Iris pigment epithelial cell (primary cell): ENCODE results near the gene SDK1.

Experiments
- DNase-seq: peaks from one replicate; pipeline ENCODE4 v3.0.0-alpha.2; 2011; ENCODE audit warnings: low read depth

SDK1 gene, protein sequence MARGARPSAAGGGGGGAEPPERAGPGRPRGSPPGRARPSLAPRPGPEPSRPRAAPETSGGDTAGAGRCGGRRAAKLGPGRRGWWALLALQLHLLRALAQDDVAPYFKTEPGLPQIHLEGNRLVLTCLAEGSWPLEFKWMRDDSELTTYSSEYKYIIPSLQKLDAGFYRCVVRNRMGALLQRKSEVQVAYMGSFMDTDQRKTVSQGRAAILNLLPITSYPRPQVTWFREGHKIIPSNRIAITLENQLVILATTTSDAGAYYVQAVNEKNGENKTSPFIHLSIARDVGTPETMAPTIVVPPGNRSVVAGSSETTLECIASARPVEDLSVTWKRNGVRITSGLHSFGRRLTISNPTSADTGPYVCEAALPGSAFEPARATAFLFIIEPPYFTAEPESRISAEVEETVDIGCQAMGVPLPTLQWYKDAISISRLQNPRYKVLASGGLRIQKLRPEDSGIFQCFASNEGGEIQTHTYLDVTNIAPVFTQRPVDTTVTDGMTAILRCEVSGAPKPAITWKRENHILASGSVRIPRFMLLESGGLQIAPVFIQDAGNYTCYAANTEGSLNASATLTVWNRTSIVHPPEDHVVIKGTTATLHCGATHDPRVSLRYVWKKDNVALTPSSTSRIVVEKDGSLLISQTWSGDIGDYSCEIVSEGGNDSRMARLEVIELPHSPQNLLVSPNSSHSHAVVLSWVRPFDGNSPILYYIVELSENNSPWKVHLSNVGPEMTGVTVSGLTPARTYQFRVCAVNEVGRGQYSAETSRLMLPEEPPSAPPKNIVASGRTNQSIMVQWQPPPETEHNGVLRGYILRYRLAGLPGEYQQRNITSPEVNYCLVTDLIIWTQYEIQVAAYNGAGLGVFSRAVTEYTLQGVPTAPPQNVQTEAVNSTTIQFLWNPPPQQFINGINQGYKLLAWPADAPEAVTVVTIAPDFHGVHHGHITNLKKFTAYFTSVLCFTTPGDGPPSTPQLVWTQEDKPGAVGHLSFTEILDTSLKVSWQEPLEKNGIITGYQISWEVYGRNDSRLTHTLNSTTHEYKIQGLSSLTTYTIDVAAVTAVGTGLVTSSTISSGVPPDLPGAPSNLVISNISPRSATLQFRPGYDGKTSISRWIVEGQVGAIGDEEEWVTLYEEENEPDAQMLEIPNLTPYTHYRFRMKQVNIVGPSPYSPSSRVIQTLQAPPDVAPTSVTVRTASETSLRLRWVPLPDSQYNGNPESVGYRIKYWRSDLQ (N-terminal part only)

DNA sequence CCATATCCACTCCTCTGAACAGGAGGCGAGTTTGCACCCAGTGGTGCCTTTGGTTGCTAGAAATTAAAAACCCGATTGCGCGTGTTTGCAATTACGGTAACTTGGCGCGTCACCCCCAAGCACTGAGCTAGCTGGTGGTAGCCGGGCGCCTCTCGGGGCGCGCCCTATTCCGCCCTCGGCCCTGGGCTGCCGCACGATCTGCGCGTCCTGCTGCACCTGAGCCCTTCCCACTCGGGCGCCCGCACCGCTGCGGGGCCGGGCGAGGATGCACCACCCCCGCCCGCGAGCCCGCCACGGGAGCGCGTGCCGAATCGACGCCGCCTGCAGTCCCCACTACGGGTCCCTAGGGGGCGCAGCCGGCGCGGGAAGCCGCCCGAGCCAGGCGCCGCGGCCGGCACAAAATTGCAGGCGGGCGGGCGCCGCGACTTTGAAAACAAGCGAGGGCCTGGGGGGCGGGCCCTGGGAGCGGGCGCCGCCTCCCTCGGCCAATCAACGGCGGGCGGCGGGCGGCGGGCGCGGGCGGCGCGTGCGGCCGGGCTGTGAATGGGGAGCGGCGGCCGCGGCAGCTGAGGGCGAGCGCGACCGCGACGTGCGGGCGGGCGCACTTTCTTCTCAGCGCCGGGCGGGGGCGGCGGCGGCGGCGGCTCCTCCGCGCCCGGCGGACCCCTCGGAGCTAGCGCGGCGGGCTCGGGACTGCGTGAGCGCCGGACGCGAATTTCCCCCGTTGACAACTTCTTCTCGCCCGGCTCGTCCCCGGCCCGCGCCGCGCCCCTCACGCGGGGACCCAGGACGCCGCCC, at the start of gene SDK1:
SDK1 (plus strand) TSS at position 602 of the 798 bp plus-strand sequence. CDS start 335 bp downstream, outside the sequence.
- peak; percentile 89 for DNase-seq

DNA sequence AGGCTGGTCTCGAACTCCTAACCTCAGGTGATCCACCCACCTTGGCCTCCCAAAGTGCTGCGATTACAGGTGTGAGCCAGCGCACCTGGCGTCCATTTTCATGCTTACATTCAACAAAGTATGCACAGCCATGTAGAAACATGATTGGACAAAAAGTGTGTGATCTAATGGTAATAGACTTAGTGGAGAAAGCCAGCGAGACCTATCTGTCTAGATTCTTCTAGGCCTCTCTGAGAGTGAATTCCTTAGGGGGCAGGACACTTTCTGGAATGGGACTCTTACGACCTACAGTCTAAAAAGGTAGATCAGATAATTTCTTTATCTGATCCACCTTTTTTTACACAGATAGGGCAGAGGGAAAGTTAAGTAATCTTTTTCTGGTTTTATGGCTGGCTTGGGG, 46.3 kb upstream of the SDK1 start:
- DNase-seq = no peak

DNA sequence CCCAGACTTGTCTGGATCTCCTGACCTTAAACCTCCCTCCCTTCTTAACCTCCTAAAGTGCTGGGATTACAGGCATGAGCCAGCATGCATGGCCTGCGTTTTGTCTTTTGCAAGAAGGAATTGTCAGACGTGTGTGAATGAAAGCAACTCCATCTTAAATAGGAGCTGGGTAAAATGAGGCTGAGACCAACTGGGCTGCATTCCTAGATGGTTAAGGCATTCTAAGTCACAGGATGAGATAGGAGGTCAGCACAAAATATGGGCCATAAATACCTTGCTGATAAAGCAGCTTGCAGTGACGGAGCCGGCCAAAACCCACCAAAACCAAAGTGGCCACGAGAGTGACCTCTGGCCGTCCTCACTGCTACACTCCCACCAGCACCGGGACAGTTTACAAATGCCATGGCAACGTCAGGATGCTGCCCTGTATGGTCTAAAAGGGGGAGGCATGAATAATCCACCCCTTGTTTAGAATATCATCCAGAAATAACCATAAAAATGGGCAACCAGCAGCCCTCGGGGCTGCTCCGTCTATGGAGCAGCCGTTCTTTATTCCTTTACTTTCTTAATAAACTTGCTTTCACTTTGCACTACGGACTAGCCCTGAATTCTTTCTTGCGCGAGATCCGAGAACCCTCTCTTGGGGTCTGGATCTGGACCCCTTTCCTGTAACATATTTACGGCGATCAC, 41.2 kb upstream of the SDK1 start:
- DNase-seq = peak; percentile 20

DNA sequence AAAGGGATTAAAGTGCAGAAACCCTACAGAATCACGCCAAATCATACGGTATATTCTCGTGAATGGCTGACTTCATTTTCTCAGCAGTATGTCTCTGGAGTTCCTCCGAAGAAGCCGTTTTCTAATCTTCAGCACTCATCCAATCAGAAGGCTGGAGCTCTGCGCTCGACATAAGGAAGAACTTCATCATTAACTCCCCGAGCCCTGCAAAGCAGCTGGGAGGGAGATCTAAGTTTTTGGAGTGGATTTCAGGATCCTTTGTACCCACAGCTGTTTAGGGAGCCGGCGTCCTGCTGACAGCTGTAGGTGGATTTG, 40.7 kb upstream of the SDK1 start:
- DNase-seq = peak; percentile 50

DNA sequence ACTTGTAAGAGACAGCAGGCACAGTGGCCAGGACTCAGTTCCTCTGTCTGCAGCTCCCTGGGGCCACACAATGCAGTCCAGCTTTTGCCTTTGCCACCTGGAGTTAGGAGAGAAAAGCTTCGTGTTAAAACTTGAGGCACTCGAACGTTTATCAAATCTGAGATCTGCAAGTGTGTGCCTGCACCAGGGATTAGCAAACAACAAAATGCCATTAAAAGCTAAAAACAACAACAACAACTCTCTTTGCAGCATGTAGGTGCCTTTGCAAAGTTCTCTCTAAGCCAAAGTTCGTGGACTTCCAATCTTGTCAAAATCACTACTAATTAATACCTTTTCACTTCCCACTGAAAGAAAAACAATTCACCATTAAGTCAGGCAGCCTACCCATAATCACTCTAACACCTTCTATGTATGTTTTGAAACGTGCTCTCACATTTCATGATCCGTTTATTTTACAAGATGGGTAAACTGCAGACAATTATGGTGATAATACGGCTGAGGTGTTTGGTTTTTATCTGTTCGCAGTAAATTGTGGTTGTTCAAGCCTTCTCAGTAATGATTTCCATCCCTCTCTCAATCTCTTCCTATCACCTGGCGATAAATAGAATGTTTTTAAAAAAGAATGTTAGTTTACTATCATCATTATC, 36.2 kb upstream of the SDK1 start:
- DNase-seq = no peak

DNA sequence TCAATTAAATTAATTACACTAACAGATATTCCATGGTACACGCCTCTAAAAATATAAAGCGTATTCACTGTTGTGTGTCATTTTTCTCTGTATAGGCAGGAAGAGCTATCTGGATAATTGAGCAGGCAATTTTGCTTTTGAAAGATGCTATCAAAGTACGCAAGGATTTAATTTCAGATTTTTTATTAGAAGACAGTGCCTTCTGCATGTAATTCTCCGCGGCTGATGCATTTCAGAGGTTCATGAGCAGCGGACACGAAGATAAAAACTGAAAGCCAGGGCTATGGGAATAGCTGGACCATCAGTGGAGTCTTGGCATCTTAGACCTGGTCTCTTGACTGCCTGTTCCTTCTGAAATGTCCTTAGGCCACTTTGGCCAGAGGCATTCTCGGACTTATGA, 35.7 kb upstream of the SDK1 start:
- no peak for DNase-seq

DNA sequence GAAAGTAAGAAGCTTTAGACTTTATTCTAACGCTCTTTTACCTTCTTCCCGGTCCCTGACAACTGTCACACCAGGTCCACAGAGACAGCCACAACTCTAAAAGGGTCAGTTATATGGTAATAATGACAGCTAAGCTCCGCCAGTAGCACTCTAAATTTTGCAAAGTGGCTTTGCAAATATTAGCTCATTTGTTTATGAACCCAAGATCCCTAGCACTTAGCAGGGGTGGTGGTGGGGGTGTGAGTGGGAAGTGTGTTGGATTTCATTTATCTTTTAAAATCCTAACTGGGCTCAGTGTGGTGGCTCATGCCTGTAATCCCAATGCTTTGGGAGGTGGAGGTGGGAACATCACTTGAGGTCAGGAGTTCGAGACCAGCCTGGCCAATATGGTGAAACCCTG, 34.8 kb upstream of the SDK1 start:
- no peak for DNase-seq

DNA sequence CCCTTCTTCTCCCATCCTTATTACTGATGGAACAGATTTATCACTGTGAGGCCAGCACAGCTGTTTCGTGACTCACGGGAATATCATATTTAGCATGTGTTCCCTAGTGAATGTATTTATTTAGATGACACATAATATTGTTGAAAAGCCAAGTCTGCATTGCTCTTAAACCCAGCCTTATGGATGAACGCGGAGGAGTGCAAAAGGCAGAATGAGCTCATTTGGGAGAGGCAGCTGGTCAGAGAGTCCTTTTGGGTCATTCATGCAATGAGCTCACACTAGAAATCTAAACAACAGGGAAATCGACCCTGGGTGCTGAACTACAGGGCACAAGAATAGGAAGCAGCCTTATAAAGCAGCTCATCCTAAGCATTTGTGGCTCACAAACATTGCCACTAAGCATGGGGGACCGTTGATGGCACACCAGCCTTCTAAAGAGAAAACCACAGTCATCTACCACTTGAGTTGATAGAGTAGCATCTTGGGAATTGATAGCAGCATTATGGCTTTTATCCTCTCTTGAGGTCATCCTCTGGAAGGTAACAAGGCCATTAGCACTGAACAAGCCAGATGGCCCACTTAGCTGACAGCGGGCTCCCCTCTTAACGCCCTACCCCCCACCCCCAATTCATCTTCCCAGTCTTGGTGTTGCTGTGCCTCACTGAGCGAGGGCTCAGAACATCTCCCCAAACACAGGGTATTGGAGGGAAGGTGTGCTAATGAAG, 32.9 kb upstream of the SDK1 start:
- DNase-seq = peak; percentile 98

DNA sequence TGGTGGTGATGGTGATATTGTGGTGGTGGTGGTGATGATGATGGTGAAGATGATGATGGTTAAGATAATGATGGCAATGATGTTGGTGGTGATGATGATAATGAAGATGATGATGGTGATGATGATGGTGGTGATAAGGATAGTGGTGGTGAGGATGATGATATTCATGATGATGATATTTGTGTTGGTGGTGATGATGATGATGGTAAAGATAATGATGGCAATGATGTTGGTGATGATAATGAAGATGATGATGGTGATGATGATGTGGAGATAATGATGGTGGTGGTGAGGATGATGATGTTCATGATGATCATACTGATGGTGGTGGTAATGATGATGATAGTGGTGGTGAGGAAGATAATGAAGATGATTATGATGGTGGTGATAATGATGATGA, 30.7 kb upstream of the SDK1 start:
- DNase-seq = no peak

DNA sequence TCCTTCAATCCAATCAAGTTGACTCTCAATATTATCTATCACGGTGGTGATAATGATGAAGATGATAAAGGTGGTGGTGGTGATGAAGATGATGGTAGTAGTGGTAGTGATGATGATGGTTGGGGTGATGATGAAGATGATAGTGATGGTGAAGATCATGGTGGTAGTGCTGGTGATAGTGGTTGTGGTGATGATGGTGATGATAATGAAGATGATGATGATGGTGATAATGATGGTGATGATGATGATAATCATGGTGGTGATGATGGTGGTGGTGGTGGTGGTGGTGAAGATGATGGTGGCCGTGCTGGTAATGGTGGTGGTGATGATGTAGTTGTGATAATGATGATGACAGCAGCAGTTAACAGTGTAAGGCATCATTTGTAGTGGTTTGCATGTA, 29.8 kb upstream of the SDK1 start:
- no peak for DNase-seq

DNA sequence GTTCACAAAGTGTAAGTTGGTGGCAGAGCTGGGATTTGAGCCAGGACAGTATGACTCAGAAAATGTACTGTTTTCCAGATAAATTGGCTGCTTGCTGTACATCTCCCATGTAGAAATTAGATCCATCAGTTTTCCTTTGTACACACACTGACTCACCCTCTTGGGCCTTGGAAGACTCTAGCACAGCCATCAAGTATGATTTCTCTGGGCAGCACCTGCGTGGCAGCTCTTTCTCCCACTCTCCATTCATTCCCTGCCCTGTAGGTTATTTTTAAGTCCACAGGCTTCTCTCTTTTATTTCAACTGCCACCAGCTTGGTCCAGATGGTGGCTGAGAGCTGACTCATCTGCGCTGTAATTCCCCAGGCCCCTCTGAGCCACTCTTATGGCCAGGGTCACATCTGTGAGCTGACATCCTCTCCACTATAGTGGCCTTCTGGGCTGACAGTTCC, 28.3 kb upstream of the SDK1 start:
- DNase-seq = peak; percentile 81

DNA sequence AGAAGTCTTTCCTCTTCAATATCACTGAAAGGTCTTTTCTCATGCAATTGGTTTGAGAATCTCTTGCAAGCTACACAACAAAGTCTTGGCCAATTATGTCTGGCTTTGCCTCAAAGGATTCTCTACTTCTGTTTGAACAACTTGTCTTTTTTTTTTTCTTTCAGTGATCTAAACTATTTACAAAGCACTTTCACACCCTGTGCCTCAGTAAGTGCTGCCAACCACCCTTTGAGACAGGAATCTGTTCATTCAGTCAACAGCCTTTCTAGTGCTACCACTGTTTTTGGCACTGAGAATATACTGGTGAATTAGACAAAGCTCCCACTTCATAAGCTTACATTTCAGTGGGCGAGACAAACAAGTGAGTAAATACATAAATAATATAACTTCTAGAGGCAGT, 26.9 kb upstream of the SDK1 start:
- no peak for DNase-seq

DNA sequence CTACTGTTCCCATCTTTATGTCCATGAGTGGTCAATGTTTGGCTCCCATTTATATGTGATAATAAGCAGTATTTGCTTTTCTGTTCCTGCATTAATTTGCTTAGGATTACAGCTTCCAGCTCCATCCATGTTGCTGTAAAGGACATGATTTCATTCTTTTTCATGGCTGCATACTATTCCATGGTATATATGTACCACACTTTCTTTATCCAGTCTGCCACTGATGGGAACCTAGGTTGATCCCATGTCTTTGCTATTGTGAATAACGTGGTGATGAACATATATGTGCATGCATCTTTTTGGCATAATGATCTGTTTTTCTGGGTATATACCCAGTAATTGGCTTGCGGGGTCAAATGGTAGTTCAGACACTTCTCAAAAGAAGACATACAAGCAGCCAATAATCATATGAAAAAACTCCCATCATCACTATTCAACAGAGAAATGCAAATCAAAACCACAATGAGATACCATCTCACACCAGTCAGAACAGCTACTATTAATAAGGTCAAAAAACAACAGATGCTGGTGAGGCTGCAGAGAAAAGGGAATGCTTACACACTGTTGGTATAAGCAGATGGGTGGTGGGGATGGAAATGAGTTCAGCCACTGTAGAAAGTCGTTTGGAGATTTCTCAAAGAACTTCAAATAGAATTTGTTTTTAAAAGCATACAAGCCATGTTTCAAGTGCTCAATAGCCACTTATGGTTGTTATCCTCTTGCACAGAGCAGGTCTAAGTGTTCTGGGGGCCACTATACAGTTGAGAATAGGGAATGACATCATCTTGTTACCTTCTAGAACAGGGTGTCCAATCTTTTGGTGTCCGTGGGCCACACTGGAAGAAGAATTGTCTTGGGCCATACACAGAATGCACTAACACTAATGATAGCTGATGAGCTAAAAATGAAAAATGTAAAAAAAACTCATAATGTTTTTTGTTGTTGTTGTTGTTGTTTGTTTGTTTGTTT, 23.2 kb upstream of the SDK1 start:
- DNase-seq = no peak

DNA sequence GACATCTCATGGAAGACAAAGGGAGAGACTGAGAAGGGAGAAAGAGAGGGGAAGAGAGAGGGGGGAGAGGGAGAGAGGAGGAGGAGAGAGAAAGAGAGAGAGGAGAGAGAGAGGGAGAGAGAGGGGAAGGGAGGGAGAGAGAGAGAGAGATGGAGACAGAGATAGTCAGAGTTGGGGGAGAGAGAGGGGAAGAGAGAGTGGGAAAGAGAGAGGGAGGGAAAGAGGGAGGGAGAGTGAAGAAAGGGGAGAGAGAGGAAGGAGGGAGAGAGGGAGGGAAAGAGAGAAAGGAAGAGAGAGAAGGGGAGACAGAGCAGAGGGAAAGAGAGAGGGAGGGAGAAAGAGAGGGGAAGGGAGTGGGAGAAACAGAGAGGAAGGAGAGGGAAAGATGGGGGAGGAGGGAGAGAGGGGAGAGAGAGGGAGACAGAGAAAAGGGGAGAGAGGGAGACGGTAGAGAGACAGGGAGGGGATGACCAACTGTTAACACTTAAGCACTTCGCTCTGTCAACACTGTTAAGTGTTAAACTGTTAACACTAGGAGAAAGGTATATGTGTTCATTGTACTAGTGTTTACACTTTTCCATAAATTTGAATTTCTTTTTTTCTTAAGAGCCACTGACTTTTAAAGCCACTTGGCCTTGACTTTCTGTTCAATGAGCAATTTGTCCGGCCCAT, 21.8 kb upstream of the SDK1 start:
- no peak for DNase-seq

DNA sequence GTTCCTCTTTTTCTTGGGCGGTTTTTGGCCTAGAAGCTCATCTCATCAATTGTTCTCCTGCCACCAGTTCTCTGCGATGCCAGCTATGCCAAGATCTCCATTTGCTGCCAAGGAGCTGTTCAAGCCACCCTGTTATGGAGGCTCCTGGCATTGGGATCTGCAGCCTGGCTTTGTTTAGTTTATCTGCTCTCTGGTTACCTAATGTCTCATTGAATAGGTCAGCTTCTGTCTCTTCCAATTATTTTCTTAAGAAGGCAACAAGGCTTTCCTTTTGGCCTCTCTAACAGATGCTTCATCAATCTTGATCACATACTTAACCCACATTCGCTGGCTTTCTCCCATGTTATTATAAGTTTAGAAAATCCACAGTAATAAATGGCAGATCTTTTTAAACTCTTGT, 20.6 kb upstream of the SDK1 start:
- no peak for DNase-seq

DNA sequence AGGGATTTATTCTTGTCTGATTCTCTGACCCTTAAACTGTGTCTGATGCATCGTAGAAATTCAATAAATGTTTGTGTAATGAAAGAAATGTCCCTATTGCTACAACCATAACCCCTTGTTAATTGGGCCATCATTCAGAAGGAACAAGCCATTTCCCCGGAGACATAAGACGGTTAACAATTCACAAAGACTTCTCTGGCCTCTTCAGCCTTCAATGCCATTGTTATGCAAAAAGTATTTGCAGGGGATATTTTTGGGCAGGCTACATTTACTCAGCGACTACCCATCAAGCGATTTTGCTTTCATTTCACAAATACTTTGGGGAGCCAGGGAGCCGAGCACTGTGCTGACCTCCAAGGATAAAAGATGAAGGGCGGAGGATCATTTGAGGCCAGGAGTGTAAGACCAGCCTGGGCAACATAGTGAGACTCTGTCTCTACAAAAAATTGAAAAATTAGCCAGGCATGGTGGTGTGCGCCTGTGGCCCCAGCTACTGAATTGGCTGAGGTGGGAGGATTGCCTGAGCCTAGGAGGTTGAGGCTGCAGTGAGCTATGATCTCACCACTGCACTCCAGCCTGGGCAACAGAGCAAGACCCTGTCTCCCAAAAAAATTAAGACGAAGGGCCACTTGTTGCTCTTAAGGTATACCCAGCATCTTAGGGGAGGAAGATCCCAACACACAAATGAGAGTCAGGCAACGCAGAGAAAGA, 20.0 kb upstream of the SDK1 start:
- DNase-seq = no peak

DNA sequence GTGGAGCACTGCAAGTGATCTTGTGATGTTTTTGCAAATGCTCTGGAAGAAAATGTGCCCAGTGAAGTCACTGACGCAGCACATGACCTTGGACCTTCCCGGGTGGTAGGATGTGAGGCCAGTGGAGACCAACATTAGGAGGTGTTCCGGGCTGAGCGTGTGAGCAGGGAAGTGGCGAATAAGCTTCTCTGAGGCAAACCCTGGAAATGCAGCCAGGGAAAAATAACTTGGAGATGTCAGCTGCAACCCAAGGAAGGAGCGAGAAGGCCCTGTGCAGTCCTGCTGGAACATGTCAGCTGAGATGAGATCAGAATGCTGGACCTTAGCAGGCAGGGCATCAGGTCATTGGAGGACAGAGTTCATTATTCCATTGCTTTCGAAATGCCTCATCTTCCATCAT, 18.6 kb upstream of the SDK1 start:
- no peak for DNase-seq
